NCI-H2081 treated with DMSO at 0.1 percent for 48 hours (cell line): Measurements from ENCODE around the gene TPSB2.
"Not testable (repeated sequence)": the region's sequence is repeated elsewhere in the genome, so short reads cannot be mapped to it uniquely, and the experiment has no call there.

Experiments
- DNase-seq: peaks from one replicate; lab custom pipeline; 2025; lab: John Stamatoyannopoulos, UW

TPSB2 gene

DNA sequence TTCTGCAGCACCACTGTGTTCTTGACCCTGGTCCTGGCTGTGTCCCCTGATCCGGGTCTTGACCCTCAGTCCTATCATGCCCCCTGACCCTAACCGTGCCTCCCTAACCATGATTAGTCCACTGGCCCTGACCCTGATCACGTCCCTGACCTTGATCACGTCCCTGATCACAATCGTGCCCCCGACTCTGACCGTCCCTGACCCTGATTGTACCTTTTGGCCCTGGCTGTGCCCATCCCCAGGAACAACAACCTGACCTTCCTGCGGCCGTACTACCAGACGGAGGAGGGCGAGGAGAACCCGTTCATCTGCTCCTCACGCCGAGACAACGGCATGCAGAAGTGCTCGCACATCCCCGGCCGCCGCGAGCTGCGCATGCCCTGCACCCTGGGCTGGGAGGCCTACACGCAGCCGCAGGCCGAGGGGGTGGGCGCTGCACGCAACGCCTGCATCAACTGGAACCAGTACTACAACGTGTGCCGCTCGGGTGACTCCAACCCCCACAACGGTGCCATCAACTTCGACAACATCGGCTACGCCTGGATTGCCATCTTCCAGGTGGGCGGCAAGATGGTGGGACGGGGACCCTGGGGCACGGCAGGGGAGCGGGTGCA, 29.9 kb downstream of the TPSB2 start:
- no peak for DNase-seq

DNA sequence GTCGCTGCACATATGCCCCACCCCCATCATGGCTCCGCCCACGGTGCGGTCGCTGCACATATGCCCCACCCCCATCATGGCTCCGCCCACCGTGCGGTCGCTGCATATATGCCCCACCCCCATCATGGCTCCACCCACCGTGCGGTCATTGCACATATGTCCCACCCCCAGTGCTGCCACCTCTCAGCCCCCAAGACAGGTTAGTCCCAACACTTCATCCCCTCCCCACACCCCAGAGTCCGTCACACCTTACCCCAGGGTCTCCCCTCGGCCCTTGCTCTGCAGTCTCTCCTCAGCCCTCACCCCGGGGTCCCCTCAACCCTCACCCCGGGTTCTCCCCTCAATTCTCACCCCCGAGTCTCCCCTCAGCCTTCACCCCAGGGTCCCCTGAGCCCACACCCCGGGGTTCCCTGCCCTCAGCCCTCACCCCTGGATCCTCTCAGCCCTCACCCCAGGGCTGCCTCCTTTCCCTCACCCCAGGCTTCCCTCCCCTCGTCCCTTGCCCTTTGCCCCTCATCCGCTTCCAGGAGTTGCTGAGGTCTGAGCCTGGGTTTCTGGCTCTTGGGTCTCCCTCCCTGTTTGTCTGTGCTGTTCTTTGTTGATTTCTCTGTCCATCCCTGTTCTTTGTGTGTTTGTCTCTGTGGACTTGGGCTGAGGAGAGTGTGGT, 30.5 kb downstream of the TPSB2 start:
- no peak for DNase-seq

GRCh38 chr16:1198671-1199346, 31.2 kb downstream of the TPSB2 start:
- DNase-seq: not testable (repeated sequence)

DNA sequence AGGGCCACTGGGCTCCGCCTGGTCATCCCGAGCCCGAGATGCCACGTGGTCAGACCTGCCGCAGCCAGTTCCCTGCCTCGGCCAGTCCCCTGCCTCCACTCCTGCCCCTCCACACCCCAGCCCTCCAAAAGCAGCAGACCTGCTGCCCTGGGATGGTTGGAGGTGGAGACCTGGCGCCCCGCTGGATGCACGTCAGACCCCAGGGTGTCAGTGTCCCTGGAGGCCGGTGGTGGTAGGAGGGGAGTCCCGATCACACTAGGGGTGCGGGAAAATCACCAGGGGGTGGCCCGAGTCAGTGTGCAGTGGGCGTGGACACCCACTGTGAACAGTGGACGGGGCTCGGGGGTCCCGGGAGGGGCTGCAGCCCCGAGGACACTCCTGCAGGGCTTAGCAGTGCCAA, 31.8 kb downstream of the TPSB2 start:
- no peak for DNase-seq

DNA sequence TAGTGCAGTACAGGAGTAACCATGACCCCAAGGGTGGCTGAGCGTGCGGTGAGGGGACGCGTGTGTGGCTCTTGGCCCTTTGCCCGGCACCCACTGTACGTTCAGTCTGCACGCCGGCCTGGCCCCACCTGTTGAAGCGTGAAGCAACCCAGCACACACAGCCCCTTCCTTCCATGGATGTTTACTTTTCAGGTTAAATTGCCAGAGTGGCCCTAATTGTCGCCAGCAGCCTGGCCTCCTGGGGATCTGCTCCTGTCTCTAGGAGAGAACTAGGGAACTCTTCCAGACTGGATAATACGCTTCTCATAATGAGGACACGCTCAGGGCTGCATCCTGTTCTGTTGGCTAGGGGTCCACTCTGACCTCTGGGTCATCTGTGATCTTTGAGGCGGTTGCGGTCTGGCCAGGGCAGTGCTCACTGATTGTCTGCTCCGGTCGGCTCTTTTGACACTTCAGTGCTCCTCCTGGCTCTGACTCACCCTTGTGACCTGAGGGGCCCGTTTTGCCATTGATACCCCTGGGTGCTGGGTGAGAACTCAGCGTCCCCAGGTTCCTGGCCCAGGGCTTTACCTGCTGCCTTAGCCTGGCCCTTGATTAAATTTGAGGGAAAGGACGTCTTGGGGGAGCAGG, 32.6 kb downstream of the TPSB2 start:
- DNase-seq: peak; percentile 22

DNA sequence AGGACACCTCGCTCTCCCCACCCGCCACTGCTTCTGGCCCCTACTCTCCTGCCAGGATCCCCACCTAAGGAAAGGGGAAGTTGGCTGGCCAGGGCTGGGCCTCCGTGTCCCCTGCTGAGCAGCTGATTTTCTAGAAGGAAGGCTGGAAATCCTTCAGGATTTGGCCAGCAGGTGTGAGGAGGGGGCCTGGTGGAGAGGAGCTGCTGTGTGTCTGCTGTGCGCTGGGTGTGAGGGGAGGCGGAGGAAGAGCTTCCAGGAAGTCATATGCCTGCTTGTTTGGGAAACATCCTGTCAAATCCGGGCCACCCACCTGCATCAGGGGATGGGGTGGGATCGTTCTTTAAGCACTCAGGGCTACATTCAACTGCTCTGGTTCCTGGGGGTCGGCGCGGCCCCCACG, 33.5 kb downstream of the TPSB2 start:
- no peak for DNase-seq

DNA sequence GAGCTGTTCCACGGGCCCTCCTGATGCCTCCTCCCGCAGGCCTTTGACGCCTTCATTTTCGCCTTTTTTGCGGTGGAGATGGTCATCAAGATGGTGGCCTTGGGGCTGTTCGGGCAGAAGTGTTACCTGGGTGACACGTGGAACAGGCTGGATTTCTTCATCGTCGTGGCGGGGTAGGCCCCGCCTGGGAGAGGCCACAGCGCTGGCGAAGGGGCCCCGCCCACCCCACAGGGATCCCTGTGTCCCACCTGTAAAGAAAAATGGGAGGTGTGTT, 34.7 kb downstream of the TPSB2 start:
- no peak for DNase-seq

- DNase-seq: no peak
Observed at GRCh38 chr16:1194665-1195392, 35.2 kb downstream of the TPSB2 start.

DNA sequence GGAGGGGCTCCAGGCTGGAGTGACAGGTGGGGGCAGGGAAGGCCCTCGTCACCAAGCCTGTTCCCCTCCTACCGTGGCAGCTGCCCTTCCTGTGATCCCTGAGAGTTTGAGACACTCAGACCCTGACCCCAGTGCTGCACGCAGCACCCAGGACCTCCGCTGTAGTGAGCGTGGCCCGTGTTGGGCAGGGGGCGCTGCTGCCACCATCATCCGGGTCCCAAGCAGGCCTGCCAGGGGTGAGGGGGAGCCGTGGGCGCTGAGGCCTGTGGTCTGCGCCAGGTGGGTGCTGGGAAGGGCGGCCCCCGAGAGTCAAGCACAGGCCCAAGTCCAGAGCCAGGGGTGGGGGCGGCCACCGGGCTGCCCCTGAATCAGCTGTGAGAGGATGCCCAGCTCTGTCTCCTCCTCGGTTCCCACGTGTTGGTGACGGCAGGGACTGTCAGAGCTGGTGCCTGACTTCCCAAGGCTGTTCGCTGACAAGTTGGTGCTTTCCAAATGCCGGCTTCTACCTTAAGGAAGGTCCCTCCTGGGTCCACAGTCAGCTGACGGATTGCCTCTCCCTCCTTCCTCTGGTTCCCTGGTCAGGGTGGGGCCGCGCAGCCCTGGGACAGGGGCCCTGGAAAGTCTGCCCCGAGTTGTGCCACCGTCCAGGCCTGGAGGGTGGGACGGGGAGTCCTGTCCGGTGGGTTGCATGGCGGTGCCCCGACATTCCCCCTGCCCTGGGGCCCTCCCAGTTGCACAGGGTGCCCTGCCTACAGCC, 36.0 kb downstream of the TPSB2 start:
- no peak for DNase-seq

- peak; percentile 4 for DNase-seq
Observed at GRCh38 chr16:1193143-1193824, 36.7 kb downstream of the TPSB2 start.

- no peak for DNase-seq
Observed at GRCh38 chr16:1192384-1193073, 37.5 kb downstream of the TPSB2 start.

- not testable (repeated sequence) for DNase-seq
Observed at GRCh38 chr16:1190789-1191188, 39.2 kb downstream of the TPSB2 start.

DNA sequence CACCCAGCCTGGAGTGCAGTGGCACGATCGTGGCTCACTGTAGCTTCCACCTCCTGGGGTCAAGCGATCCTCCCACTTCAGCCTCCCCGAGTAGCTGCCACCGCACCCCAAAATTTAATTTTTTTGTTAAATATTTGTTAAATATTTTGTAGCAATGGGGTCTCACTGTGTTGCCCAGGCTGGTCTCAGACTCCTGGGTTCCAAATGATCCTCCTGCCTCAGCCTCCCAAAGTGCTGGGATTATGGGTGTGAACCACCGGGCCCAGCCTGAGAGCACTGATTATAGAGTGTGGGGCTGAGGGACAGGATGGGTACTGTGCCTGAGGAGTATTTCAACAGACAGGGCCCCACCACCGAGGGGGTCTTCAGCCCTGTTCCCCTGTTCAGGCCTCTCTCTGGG, 40.5 kb downstream of the TPSB2 start:
- DNase-seq: no peak

DNA sequence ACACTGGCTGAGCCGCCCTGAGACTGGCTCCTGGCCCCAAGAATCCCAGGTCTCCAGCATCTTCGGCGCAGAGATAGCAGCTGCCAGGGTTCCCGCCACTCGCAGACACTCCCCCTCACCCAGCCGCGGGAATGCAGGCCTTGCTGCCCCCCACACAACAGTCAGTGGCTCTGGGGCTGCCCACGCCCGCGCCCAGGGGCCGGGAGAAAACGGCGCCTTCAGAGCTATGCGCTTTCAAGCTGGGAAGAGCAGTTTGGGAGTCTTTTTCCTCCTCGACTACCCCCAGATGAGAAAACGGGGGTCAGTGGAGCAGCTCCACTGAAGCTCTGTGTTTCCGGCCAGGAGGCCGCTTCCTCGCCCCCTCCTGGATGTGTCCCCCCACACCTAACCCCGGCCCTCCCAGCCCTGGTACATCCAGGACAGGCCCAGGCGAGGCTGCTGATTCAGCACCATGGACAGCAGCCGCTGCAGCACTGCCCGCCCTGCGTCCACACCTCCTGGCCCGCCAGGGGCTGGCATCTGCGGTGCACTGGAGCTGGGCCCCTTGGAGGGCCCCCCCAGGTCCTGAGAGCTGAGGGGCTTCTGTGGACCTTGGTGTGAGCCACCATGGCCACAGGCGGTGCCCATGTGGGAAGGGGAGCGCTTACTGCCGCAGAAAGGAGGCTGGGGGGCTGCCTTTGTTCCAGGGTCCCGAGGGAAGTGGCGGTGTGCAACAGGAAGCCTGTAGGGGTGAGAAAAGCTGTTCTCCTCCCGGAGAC, 41.4 kb downstream of the TPSB2 start:
- DNase-seq: no peak

GRCh38 chr16:1185460-1186207, 44.4 kb downstream of the TPSB2 start:
- not testable (repeated sequence) for DNase-seq

GRCh38 chr16:1184980-1185379, 45.0 kb downstream of the TPSB2 start:
- DNase-seq: no peak

- no peak for DNase-seq
Observed at GRCh38 chr16:1184156-1184868, 45.7 kb downstream of the TPSB2 start.
